ENCODE results near the gene SCYGR1.
"Not testable (repeated sequence)": the region's sequence is repeated elsewhere in the genome, so short reads cannot be mapped to it uniquely, and the experiment has no call there.

The SCYGR1 gene

GRCh38 chr2:227387583-227387982, at the start of gene SCYGR1:
TSS of gene SCYGR1 (minus strand) at chr2:227387949. CDS start at chr2:227387949, 0 bp downstream.
- DNase-seq (ENCODE audit: low read depth in 2 of 2), result not testable (repeated sequence)

GRCh38 chr2:227436436-227437174, 48.9 kb upstream of the SCYGR1 start:
- DNase-seq (ENCODE audit: low read depth in 2 of 2), result no peak

GRCh38 chr2:227433171-227433570, 45.4 kb upstream of the SCYGR1 start:
- DNase-seq (ENCODE audit: low read depth in 2 of 2), result no peak

- no peak for DNase-seq (ENCODE audit: low read depth in 2 of 2)
Observed at GRCh38 chr2:227430639-227431038, 42.9 kb upstream of the SCYGR1 start.

- DNase-seq (ENCODE audit: low read depth in 2 of 2), result no peak
Observed at GRCh38 chr2:227428731-227429285, 41.1 kb upstream of the SCYGR1 start.

- DNase-seq (ENCODE audit: low read depth in 2 of 2), result no peak
Observed at GRCh38 chr2:227423656-227424499, 36.1 kb upstream of the SCYGR1 start.

GRCh38 chr2:227420087-227421052, 32.6 kb upstream of the SCYGR1 start:
- DNase-seq (ENCODE audit: low read depth in 2 of 2), result no peak

GRCh38 chr2:227416701-227417100, 29.0 kb upstream of the SCYGR1 start:
- no peak for DNase-seq (ENCODE audit: low read depth in 2 of 2)

GRCh38 chr2:227415538-227416424, 28.0 kb upstream of the SCYGR1 start:
- DNase-seq (ENCODE audit: low read depth in 2 of 2), result no peak

GRCh38 chr2:227414846-227415245, 27.1 kb upstream of the SCYGR1 start:
- no peak for DNase-seq (ENCODE audit: low read depth in 2 of 2)

GRCh38 chr2:227413371-227413770, 25.6 kb upstream of the SCYGR1 start:
- DNase-seq (ENCODE audit: low read depth in 2 of 2), result no peak

GRCh38 chr2:227412877-227413276, 25.1 kb upstream of the SCYGR1 start:
- no peak for DNase-seq (ENCODE audit: low read depth in 2 of 2)

GRCh38 chr2:227411990-227412350, 24.2 kb upstream of the SCYGR1 start:
- DNase-seq (ENCODE audit: low read depth in 2 of 2), result no peak

GRCh38 chr2:227411320-227411989, 23.7 kb upstream of the SCYGR1 start:
- peak in 1 of 2 donors; percentile 15 for DNase-seq (ENCODE audit: low read depth in 2 of 2)

- DNase-seq (ENCODE audit: low read depth in 2 of 2), result no peak
Observed at GRCh38 chr2:227410191-227410590, 22.4 kb upstream of the SCYGR1 start.

- DNase-seq (ENCODE audit: low read depth in 2 of 2), result no peak
Observed at GRCh38 chr2:227407591-227408151, 19.9 kb upstream of the SCYGR1 start.

GRCh38 chr2:227406177-227407031, 18.7 kb upstream of the SCYGR1 start:
- DNase-seq (ENCODE audit: low read depth in 2 of 2), result no peak

GRCh38 chr2:227404585-227405271, 17.0 kb upstream of the SCYGR1 start:
- no peak for DNase-seq (ENCODE audit: low read depth in 2 of 2)
